VCaP (cell line): ENCODE measurements around the gene SSNA1.
A peak's percentile ranks its signal among the peaks of the same experiment; 100 is the strongest.

ENCODE experiments used
- H3K27ac ChIP-seq: fragments of 450-650 bp; 2 replicates; pipeline ENCODE4 v1.5.1; 2017
- CTCF ChIP-seq: fragments of 450-650 bp; conservative IDR thresholded peaks from 2 replicates; pipeline ENCODE4 v1.5.1; 2017; ENCODE audit warnings: mild to moderate bottlenecking, moderate library complexity

The SSNA1 gene

DNA sequence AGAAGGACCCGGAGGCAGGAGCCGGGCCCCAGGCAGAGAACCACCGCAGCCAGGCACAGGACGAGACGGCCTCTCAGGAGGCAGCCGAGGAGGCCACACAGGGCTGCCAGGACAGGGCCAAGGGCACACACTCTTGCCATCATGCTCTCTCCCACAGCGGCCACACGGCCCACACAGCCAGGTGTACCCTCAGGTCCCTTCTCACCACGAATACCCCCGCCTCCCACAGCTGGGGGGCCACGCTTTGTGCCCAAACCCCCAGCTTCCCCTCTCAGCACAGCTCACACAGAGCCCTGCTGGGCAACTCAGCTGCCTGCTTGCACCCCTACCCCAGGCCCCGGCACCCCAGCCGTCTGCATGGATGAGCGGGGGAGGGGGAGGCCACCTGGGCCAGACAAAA lies 5.3 kb downstream of the SSNA1 start:
- H3K27ac ChIP-seq, result peak overlapping the region; percentile 97

GRCh38 chr9:137194388-137194787 lies 5.9 kb downstream of the SSNA1 start:
- TF ChIP-seq CTCF, result no peak
- H3K27ac ChIP-seq, result peak overlapping the region; percentile 97

More for the DNA sequence above, 5.3 kb downstream of the SSNA1 start:
- TF ChIP-seq CTCF, result no peak

GRCh38 chr9:137194909-137195308 lies 6.4 kb downstream of the SSNA1 start:
- peak overlapping the region; percentile 97 for H3K27ac ChIP-seq
- TF ChIP-seq CTCF, result no peak

DNA sequence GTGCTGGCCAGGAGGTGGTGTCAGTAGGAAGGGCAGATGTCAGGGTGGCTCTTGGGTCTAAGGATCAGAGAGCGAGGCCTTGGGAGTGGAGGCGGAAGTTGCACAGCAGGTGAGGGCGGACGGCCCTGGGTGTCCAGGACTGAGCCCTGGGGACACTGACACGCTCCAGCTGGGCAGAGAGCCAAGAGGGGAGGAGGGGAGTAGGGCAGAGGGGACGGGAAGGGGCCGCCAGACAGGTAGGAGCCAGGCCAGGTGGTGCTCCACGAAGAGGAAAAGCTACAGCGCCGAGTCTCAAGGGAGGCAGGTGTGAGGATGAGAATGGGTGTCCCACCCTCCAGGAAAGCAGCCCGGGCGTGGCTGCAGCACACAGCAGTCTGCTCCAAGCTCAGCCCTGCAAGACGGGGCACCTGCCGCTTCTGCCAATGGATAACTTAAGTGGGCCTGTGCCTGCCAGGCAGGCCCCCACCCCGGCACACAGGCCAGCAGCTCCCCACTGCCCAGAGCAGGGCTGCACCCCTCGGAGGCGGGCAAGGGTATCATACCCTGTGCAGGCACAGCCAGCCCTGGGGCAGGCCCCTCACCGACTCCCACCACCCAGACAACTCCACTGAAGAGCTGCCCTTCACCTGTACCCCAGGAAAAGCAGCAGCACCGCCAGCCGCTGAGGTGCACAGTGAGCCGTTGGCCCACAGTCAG lies 7.2 kb downstream of the SSNA1 start:
- H3K27ac ChIP-seq, result peak overlapping the region; percentile 97

GRCh38 chr9:137198051-137198901 lies 9.8 kb downstream of the SSNA1 start:
- TF ChIP-seq CTCF, result no peak
- H3K27ac ChIP-seq, result peak overlapping the region; percentile 97

More for the DNA sequence above, 7.2 kb downstream of the SSNA1 start:
- no peak for TF ChIP-seq CTCF

GRCh38 chr9:137198902-137199283 lies 10.4 kb downstream of the SSNA1 start:
- TF ChIP-seq CTCF, result no peak
- H3K27ac ChIP-seq, result peak overlapping the region; percentile 97

- TF ChIP-seq CTCF, result no peak
- peak overlapping the region; percentile 97 for H3K27ac ChIP-seq
Observed at GRCh38 chr9:137199411-137200121, 11.1 kb downstream of the SSNA1 start.
